ENCODE data around the gene LRMDA.

GRCh38 chr10:76172020-76172419 lies 740.6 kb downstream of the LRMDA start:
- TF ChIP-seq CTCF (IDR thresholded peaks at IDR 0.05) (no peak), POLR2AphosphoS5 (IDR thresholded peaks at IDR 0.05) (no peak), POLR2A (IDR thresholded peaks at IDR 0.05) (no peak), EP300 (IDR thresholded peaks at IDR 0.05; ENCODE audit: low read depth) (no peak)

Measured in transverse colon (tissue), 4 donors.